Fibroblast of peridontal ligament (primary cell): Measurements from ENCODE around the gene DYNC1I1.
"Not testable (repeated sequence)": the region's sequence is repeated elsewhere in the genome, so short reads cannot be mapped to it uniquely, and the experiment has no call there.

Experiments used
- DNase-seq: peaks from one replicate; pipeline ENCODE4 v3.0.0-alpha.2; 2010; ENCODE audit errors: extremely low read depth

DYNC1I1 gene

DNA sequence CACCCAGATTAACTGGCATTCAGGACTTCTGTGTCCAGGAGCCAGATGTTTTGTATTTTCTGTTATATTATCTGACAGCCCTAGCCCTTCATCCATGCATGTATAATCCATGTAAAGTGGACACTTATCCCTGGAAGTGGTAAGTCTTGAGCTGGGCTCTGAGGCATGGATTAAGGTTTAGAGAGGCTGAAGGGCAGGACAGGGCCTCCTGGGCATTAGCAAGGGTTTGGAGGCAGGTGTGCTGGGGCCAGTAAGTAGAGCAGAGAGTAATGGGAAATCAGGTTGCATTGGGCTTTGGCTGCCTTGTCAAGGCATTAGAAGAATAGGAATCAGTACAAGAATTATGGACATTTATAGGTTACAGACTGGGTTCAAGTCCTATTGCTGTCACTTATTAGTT, 138.0 kb downstream of the DYNC1I1 start:
- DNase-seq = no peak

DNA sequence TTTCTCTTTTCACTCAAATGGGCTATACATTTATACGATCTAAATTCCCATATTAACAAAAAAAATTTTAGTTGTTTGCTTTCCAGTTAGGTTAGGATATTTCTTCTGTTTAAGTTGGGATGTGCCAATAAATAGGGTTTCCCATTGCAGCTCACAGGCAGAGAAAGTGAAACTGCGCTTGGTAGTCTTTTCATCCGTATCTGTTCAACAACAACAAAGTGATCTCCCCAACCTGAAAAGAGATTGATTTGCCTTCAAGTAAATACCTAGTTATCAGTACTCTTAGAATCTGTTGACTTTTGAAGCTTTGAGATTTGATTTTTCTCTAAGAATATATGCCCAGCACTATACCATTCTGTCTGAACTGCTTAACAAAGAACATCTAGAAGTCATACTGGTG, 143.4 kb downstream of the DYNC1I1 start:
- DNase-seq = peak; percentile 70

DNA sequence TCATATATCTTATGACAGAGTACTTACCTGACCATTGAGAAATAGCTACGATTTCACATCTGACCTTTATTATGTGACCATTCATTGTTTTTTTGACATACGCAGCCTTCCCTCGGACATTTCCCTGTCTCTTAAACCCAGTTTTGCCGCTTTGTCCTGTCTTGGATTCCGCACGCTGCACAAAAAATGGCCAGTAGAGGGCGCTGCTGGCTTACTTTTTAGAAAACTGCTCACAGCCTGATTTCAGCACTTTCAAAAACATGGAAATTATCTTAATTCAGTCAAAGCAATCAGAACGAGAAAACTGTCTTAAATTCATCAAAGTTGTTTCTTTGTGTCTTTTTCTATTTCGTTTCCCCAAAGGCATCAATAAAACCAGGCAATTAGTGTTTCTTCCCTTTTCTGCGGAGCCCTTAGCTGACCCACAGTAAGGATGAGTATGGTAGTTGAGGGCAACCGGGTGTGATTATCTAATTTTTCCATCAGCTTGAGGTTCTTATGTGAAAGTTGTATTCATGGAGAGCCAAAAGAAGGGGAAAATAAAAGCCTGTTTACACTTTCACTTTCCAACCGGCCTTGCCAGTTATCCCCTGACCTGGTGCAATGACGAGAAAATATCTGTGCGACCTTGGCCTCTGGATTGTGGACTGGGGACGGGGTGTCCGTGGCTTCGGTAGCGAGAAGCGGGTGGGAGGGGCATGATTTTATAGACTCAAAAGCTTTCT, 144.4 kb downstream of the DYNC1I1 start:
- DNase-seq = peak; percentile 93

DNA sequence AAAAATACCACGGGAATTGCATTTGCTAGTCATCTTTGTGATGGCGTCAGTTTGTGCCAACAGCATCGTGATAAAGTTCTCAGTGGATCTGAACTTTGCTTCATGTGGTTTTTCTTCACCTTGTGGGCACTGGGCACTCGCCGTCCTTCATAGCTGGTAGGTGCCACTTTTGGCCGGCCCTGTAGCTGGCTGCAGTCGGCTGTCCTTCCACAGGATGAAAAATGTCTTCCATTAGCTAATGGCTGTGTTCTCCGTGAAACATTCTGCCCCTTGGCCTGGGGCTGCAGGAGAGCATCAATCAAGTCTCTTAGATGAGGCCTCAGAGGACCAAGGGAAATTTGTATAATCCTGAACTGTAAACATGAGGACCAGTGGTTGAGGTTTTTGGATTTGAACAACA, 145.3 kb downstream of the DYNC1I1 start:
- DNase-seq = no peak

DNA sequence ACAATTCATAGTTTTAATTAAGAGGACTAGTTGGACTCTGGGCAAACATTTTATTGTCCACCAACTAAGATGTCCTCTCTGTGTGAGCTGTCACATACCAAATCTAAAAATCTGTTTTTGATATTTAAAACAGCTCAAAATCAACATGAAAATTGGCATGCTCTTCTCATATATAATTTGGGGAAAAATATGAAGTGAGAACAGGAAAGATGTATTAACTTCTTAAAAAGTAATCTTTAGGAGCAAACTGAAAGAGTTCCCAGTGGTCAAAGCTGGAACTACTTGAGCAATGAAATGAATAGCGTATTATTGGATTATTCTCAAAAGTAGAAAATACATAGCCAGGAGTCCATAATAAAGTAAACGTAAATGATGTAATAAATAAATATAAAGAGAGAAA, 147.2 kb downstream of the DYNC1I1 start:
- peak; percentile 33 for DNase-seq

DNA sequence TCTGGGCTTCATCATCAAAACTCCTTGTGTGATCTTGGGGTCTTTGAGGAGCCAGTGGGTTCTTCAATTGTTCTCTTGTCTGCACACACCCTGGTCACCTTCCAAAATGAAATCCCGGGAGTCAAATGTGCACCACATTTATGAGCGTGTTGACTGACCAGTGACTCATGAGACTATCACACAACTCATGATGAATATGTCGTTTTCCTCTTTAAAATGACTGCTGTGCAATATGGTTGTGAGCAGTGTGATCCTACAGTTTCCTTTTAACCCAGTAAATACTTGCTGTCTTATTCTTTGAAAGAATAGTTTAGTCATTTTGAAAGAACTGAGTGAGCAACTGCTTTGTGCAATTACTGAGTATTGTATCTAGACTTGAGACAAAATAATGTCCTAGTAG, 149.2 kb downstream of the DYNC1I1 start:
- peak; percentile 32 for DNase-seq

DNA sequence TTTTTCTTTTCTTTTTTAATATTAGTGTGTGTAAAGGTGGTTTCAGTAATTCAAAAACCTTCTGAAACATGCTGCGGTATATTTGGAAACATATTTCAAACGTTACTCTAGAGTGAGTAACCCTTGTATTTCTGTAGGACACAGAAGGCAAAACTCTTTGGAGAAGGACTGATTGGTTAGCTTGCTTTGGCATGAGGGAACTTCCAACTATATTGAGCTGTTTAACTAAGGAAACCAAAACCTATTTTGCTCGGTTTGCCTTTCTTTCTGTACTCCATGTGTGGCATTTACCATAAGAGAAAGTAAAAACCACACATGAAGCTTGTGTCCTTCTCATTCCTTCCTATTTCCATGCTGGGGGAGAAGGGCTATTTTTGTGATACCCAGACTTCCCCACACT, 149.8 kb downstream of the DYNC1I1 start:
- DNase-seq = peak; percentile 78

DNA sequence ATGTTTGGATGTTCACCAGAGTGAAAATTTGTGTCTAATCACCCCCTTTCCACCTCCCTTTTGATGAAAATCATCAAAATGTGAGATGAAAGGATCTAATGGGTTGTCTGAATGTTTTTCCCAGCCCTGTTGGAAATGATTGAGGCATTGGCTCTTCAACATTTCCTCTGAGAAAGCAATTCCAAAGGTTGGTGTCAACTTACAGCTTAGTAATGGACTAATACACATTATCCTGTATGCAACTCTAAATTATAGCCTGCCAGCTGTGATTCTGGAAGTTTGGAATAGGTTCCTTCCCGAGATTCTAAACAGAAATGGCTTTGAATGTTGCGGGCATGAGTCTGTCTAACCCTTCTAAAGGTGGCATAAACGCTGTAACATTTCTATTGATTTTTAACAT, 152.9 kb downstream of the DYNC1I1 start:
- peak; percentile 14 for DNase-seq

DNA sequence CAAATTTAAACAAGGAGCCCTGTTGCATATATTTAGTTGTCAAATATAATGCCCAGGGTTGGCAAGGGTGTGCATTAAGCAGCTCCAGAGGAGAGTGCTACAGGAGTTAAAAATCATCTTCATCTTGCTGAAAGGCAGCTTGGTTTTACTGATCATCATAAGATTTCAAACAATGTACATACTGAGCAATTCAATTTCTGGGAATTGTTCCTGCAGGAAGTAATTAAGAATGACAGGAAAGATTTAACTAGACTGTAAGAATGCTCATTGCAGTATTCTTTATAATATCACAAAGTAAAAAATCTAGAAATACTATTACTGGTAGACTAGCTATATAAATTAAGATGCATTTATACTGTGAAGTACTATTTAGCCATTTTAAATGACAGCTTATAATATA, 153.6 kb downstream of the DYNC1I1 start:
- DNase-seq = no peak

DNA sequence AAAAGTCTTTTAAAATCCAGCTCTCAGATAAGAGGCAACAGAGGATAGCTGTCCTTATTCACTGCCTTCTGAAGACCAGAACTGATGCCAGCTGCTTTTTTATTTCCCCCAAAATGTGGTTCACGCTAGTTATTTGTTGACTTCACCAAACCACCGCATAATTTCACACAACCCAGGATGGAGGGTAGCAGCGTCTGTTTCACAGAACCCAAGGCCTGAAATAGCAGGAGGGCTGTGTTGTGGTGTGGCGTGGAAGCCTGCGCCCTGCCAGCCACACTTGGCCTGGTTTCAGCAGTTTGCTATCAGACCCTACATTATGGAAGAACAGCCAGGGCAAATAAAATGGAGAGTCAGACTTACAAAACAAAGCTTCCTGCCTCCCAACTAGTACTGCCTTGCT, 155.4 kb downstream of the DYNC1I1 start:
- peak; percentile 30 for DNase-seq

DNA sequence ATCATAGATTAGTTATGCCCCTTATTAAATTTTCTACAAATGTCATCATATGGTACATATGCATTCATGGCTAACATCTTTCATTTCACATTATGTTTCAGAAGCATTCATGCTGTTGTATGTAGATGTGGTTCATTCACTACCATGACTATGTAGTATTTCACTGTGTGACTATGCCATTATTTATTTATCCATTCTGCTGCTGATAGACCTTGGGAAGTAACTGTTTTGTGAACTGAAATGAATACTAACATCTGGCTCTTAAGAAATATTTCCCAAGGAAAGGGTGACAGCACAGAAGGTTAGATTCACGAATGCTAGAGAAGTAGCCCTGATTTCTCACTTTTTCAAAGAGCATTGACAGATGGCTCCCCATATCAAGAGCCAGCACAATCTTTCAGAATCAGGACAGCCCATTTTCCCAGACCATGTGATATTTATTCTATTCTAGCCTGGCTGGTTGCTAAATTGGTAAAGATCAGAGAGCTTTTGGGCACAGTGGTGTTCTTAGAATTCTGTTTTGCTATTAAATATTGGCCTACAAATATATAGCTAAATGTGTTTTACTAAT, 157.4 kb downstream of the DYNC1I1 start:
- no peak for DNase-seq

DNA sequence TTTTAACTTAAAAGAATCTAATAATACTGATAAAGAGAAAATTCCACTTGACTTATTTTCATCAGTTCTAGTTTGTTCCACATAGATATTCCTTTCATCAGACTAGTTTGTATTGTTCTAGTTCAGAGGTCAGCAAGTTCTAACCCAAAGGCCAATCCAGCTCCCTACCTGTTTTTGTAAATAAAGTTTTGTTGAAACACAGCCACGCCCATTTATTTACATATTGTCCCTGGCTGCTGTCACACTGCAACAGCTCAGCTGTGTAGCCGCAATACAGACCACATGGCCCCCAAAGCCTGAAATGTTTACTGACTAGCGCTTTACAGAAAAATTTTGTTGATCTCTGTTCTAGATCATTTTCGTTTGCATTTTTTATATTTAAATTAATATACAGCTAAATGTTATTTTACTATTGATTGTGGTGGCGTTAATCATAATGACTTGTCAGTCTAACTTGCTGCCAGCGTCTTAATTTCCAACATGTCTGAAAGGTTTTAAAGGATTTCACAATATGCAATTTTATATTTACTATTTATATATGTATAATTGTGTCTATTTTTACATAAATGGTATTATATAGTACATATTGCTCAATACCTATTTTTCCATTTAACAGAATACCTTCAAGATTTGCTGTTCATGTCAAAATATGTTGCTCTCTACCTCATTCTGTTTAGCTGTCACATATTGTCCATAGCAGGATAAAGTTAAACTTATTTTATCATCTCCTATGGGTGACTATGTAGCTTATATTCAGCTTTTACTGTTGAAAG, 159.3 kb downstream of the DYNC1I1 start:
- DNase-seq = no peak

DNA sequence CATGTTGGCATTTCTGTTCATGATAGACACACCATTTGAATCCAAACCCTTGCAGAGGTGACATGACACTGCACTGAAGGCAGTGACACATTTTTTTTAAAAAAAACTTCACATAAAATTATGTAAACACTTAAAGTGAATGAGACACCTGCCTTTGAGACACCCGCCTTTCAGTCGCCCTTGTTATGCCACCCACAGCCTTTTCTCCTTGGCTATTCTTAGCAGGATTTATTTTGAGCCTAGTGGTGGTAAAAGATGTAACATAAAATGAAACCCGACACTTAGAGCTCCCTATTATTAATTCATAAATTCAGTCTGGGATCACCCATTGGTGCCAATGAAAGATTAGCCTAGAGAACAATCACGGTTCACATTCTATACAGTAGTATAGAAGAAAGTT, 161.3 kb downstream of the DYNC1I1 start:
- DNase-seq = no peak

DNA sequence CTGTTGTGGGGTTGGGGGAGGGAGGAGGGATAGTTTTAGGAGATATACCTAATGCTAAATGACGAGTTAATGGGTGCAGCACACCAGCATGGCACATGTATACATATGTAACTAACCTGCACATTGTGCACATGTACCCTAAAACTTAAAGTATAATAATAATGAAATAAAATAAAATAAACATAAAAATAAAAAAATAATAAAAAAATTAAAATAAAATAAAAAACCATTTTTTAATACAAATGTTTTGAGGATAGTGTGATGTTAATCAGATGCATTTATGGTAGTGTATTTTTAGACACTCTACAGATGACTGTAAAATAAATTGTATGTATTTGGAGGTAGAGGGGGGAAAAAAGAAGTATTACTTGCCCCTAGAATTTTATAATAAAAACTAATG, 172.5 kb downstream of the DYNC1I1 start:
- not testable (repeated sequence) for DNase-seq

DNA sequence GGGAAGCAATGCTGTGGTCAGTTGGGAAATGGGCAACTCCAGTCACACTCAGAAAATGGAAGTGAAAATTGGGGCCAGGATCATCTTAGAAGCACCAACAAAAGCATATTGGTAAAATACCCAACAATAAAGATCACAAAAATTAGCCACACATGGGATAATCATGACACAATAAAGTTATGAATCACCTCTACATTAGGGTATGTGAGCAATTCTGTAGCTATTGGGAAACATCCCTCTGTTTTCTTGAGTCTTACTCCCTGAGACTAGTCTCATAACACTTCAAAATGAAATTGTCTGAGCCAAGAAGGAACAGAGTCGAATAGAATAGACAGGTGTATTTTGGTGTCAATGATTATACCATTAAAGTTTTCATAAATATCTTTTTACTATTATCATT, 178.3 kb downstream of the DYNC1I1 start:
- DNase-seq = peak; percentile 54

DNA sequence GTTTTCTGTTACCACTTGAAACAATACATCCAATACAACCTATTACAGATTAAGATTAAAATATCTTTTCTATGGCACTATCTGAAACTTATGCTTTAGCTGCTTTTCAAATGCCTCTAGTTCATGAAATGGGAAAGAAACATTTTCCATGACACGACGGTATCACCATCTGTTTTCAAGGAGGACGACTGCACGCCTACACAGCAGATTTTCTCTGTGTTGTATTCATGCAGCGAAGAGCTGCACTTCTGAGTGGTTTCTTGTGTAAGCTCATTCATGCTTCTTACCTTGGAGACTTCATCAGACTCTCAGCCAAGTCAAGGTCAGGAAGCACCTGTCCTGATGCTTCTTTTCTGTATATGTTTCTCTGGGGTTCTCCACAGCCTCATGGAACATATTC, 179.2 kb downstream of the DYNC1I1 start:
- DNase-seq = no peak

DNA sequence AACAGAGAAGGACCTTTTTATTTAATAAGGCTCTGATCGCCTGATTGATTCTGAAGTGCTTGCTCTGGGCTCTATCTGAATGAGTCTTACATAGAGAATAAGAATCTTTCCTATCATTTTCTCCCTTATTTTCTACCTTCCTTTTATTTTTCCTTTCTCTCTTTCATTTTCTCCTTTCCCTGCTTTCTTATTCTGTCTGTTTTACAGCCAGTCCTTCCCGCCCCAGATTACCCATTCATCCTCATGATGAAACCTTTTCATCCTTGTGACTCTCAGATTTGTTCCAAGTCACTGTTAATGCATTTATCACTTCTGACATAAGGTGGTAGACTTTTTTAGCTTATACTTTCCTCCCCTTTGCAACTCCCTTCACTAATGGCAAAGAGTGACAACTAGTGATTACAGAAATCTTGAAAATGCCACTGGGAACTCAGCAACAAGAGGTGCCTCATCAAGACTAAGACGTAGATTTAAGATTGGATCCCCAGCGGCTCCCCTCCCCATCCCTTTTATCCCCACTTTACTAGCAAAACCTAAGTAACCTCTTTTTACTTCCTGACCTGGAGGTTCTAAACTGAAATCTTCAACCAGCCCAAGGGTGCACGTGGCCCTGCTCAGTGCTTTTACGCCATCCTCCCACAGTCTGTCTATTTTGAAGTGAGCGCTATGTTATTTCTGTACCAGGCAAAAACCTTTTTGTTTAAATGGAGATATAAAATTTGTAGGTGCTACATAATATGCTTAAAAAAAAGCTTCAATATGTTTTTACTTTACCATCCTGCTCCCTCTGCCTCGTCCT, 179.8 kb downstream of the DYNC1I1 start:
- no peak for DNase-seq

DNA sequence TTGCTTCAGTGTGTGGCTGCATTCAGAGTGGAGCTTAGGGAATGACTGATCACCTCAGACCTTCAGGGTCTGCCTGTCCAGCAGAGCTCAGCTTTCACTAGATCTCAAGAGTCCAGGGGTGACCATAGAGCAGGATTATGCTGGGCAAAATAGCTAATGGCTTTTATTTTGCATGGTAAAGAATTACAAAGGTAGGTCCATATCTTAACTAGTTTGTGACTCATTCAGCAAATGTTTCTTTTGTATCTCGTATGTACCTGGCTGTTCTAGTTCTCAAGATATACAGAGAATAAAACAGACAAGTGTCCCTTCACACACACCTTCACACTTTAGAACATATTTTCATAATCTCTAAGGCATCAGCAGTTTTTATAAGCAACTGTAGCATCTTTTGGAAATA, 180.5 kb downstream of the DYNC1I1 start:
- no peak for DNase-seq

DNA sequence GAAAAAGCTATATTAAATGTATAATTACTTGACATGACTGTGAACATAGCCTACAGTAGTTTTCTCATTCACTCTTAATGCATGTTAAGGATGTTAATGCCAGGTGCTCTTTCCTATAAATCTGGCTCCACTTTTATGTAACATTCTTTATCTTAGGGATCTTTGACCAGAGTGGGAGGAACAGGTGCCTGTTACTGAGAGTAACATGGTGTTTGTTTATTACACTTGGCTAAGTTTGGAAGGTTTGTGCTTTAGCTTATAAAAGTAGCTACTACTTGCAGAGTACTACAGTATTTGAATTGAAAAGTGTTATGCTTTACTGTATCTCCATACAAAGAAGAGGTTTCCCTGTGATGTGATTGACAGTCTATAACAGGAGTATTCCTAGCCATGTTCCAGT, 183.4 kb downstream of the DYNC1I1 start:
- DNase-seq = no peak

DNA sequence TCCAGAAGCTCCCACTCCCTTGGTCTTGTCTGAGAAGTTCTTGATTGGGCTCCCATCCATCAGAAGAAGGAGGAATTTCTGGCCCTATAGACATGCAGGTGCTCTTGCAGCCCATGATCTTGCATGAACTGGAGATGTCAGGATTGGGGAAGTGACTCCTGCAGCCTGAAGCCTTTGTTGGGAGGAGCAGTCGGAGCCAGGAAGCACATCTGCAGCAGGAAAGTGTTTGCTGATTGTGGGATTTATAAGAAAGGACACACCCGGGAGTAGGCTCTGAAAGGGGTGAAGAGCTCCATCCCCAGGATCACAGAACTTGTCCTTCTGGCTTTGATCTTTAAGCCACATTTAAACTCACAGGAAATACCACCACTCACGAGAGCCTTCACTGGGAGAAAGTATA, 185.2 kb downstream of the DYNC1I1 start:
- no peak for DNase-seq

DNA sequence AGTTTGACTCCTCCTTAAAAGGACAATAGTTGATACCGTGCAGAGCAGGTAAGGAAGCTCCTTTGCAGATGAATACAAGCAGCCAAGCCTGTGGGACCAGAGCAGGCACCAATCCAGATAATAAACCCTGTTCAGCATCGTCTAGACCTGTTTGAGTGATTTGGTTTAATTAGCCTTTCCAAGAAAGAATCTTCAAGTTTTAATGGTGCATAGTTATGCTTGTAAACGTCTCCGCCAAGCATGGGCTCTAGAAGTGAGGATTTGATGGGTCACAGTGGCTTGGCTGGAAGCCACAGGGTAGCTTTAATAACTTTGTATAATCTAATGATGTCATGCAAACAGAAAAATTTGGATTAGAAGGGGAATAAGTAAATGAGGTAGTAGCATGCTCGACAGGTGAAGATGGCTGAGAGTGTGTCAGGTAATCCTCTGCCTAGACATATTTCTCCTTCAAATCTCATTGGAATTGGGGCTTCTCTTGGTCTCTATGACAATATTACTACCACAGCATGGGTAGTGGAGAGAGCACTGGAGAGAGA, 188.4 kb downstream of the DYNC1I1 start:
- DNase-seq = no peak

DNA sequence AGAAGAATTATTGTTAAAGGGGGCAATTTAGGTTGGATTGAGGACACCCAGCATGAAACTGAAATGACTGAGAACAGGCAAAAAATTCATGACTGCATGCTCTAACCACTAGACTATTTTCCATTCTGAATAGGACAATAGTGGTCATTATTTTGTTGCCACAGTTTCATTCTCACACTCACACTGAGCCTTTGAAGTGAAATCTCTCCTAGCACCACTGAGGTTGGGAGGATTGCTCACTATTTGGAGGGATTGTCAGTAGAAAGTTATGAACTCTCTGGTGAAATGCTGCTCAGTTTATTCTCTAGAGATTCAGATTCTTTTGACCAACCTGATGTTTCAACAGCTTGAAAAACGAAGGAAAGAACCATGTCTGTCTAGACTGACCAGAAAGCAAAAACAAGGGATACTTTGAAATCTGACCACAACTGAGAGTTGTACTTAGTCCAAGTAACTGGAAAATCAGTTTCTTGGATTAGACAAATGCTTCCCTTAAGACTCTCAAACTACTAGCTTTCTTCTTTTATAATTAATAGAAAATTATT, 191.2 kb downstream of the DYNC1I1 start:
- DNase-seq = peak; percentile 43
